NCI-H1417 (cell line): ENCODE results near the gene FRMPD4.
"Not testable (repeated sequence)": the region's sequence is repeated elsewhere in the genome, so short reads cannot be mapped to it uniquely, and the experiment has no call there.

ENCODE experiments used
- DNase-seq, 3 experiments: peaks; one replicate each; lab custom pipeline; 2025; lab: John Stamatoyannopoulos, UW

Gene FRMPD4

GRCh38 chrX:12138361-12139313 lies at the start of gene FRMPD4:
Gene FRMPD4 (plus strand): TSS chrX:12138473. CDS start chrX:12138972, 499 bp downstream.
- peak in 2 of 3 experiments; percentile 86 to 87 for DNase-seq

GRCh38 chrX:12089740-12090139 lies 48.5 kb upstream of the FRMPD4 start:
- no peak for DNase-seq

DNA sequence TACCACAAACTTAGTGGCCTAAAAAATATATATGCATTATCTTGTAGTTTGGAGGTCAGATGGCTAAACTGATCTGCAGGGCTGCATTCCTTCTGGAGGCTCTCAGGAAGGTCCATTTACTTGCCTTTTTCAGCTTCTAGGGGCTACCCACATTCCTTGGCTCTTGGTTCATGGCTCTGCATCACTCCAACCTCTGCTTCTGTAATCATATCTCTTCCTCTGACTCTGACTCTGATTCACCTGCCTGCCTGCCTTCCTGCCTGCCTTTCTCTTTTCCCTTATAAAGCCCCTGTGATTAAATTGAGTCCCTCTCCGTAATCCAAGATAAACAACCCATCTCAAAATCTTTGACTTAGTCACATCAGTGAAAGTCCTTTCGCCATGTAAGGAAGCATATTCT lies 25.0 kb upstream of the FRMPD4 start:
- DNase-seq, result no peak

GRCh38 chrX:12115377-12115776 lies 22.9 kb upstream of the FRMPD4 start:
- DNase-seq, result peak in 2 of 3 experiments; percentile 3 to 46

GRCh38 chrX:12118134-12118533 lies 20.1 kb upstream of the FRMPD4 start:
- DNase-seq, result no peak

GRCh38 chrX:12128017-12128416 lies 10.3 kb upstream of the FRMPD4 start:
- DNase-seq, result no peak

DNA sequence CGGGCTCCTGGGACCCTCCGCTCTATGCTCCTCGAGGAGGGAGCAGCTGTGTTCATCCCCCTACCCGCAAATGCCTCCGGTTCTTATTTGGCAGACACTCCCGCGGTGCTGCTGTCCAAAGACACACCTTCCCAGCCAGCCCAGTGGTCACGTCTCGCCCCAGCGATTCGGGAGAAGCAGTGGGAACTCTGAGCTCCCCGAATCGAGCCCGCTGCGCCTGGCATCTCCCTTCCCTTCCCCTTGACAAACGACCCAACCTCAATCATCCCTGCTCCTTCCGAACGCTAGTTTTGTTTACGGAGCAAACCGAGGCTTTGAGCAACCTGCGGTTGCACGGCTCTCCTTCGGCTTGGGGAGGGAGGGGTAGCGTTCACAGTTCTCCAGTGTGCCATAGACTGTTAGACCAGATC lies 317 bp upstream of the FRMPD4 start:
- DNase-seq, result peak in 1 of 3 experiments; percentile 87

DNA sequence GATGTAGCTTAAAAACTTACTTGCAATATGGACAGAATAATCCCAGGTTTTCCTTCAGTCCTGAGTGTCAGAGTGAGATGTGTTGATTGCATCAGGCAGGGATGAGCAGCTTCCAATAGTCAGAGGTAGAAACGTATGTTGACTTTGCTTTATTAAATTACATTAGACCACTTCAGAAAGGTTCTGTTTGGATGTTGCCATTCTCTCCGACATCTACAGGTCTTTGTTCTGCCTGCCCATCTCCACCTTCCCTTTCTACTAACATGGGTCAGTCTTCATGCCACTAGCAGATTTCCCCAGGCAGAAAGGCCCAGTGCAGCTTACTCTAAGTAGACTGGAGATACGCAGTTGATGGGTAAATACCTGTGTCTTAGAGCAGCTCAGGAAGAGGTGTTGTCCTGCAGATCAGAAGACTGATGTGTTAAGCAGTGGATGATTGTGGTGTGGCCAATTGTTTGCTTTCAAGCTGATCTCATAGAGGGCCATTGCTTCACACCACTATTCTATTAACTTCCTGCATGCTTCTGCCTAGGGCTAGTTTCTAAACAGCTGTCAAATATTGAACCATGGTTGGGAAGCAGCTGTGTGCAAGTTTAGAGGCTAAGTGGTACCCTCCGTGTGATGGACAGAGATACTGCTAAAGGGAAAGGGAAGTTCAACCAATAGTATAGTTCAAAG lies 1.8 kb downstream of the FRMPD4 start:
- peak in 2 of 3 experiments; percentile 13 to 62 for DNase-seq

DNA sequence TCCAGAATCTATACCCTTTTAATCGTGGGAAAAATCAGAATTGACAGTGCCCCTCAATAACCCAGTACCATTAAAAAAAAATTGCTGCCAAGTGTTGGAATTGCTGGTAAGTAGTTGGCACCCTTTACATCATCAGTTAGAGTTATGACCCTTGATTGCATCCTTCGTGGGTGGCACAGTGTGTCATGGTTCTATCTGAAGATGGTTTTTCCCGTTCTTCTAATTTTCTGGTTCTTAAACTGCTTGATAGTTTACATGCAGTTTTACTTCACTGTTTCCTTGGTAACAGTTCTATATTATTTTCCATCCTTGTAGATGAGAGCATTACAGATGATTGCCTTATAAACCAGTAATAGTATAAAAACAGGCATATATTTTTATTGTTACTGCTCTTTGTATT lies 3.2 kb downstream of the FRMPD4 start:
- no peak for DNase-seq

- DNase-seq, result no peak
These were observed 4.4 kb downstream of the FRMPD4 start for GRCh38 chrX:12142661-12143060.

- DNase-seq, result no peak
These were observed 7.1 kb downstream of the FRMPD4 start for GRCh38 chrX:12145402-12145801.

DNA sequence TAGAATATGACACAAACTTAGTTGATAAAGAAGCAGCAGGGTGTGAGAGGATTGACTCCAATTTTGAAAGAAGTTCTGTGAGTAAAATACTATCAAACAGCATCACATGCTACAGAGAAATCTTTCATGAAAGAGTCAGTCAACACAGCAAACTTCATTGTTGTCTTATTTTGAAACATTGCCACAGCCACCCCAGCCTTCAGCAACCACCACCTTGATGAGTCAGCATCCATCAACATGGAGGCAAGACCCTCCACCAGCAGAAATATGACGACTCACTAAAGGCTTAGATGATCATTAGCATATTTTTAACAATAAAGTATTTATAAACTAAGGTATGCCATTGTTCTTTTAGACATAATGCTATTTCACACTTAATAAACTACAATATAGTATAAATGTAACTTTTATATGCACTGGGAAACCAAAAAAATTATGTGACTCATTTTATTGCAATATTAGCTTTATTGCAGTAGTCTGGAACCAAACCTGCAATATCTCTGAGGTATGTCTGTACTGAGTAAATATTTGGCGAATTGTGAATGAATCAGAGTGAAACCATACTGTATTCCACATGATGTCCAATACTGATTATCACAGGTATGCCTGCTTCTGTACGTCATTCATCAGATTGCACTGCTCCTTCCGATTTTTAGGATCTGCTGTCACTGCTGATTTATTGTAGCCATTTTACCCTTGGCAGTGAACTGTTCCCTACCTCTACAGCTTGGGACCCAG lies 11.6 kb downstream of the FRMPD4 start:
- DNase-seq, result no peak

- no peak for DNase-seq
These were observed 15.0 kb downstream of the FRMPD4 start for GRCh38 chrX:12153317-12153716.

- no peak for DNase-seq
These were observed 15.5 kb downstream of the FRMPD4 start for GRCh38 chrX:12153741-12154140.

- no peak for DNase-seq
These were observed 21.5 kb downstream of the FRMPD4 start for GRCh38 chrX:12159799-12160198.

DNA sequence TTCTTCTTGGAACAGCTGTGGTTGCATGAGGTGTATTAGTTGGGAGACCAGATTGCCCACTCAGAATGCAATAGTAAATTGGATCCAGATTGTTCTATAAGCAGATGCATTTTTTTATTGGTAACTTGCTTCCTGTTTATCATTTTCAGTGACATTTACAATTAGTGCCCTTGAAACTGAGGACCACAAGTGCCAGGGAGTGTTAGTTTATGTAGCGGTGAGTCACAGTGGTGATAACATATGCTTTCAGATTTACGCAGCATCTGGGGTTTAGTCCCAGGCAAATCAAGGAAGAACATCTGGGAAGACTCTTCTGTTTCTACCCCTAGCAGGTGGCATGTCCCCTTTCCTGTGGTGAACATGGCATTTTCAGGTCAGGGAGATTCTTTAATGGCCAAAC lies 24.1 kb downstream of the FRMPD4 start:
- DNase-seq, result peak in 1 of 3 experiments; percentile 24

DNA sequence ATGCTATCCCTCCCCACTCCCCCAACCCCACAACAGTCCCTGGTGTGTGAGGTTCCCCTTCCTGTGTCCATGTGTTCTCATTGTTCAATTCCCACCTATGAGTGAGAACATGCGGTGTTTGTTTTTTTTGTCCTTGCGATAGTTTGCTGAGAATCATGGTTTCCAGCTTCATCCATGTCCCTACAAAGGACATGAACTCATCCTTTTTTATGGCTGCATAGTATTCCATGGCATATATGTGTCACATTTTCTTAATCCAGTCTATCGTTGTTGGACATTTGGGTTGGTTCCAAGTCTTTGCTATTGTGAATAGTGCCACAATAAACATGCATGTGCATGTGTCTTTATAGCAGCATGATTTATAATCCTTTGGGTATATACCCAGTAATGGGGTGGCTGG lies 25.9 kb downstream of the FRMPD4 start:
- not testable (repeated sequence) for DNase-seq

- no peak for DNase-seq
These were observed 32.5 kb downstream of the FRMPD4 start for GRCh38 chrX:12170755-12171154.

- no peak for DNase-seq
These were observed 36.1 kb downstream of the FRMPD4 start for GRCh38 chrX:12174358-12174757.

DNA sequence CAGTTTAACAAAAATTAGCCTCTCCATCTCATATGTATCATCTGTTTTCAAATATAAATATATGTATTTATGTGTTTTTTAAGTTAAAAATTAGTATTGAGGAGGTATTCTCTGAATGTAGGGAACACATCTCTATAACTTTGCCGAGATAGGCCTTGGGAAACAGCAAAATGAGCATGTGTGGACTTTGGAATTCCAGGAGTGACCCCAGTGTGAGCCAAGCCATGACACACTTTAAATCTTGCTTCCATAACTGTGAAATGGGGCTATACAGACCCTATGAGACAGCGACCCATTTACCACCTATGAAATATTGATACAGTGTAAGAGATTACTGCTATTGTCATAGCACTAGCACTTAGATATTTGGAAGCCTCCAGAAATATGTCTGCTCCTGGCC lies 58.8 kb downstream of the FRMPD4 start:
- no peak for DNase-seq

- no peak for DNase-seq
These were observed 68.1 kb downstream of the FRMPD4 start for GRCh38 chrX:12206413-12206812.

GRCh38 chrX:12210196-12210815 lies 72.0 kb downstream of the FRMPD4 start:
- DNase-seq, result no peak
